ENCODE measurements around the gene LAPTM5. TPM values are rescaled to one million over a fixed set of nuclear protein-coding genes. Genes with fewer than 3 reads are reported as not detected.

The LAPTM5 gene
- total and polyA plus RNA-seq, 2 donors (not counting 1 experiment from before 2014, with no cell fraction given), result 1,384 to 1,519 TPM

GRCh38 chr1:30726773-30727684 lies 30.5 kb downstream of the LAPTM5 start:
- peaks cover 42 to 69% of the 10 kb centered on the region in 2 donors for H3K4me1 ChIP-seq (ENCODE audit: control insufficient read depth in 2 of 2, insufficient read depth in 2 of 2, low read length in 2 of 2)
- intact Hi-C loops (cut with micrococcal nuclease), result no loop called here
- H3K4me3 ChIP-seq (ENCODE audit: control extremely low read depth in 1 of 5, extremely low read depth in 1 of 5, insufficient read depth in 1 of 5, low read depth in 2 of 5, low read length in 4 of 5), result no peak overlapping the region
- peak overlapping the region; percentile 60 for H3K27ac Mint-ChIP-seq
- H4K20me1 ChIP-seq (ENCODE audit: control insufficient read depth, insufficient read depth, low read length, poor library complexity, severe bottlenecking), result peaks cover 33% of the 10 kb centered on the region
- peaks cover 66% of the 10 kb centered on the region for H3K4me1 Mint-ChIP-seq
- 99% methylated on average over 11 of the region's 15 CpGs for WGBS (ENCODE audit: insufficient coverage)
- H3K27ac ChIP-seq (ENCODE audit: low read length in 2 of 2), result no peak overlapping the region
- TF ChIP-seq EZH2 (IDR thresholded peaks at IDR 0.05; ENCODE audit: borderline replicate concordance, insufficient read depth, low read depth, low read length, poor library complexity, severe bottlenecking), result no peak
- no peak for TF ChIP-seq CTCF (IDR thresholded peaks at IDR 0.05)
- ATAC-seq (ENCODE audit: low read depth), result no peak
- ChIA-PET CTCF (interaction anchor here (0.7 to 38.6 kb wide), 6 partner anchors 7 to 697 kb away, joined by 3 to 769 read pairs (median 42); partner anchors contain the start of gene LAPTM5), POLR2A (interaction anchor here (1.0 to 5.3 kb wide), 9 partner anchors 8 to 50 kb away, joined by 3 to 28 read pairs (median 4); partner anchors contain the start of gene LAPTM5)
- no peaks in the 10 kb centered on the region for H3K9me3 ChIP-seq (ENCODE audit: control extremely low read depth in 1 of 3, control insufficient read depth in 2 of 3, insufficient read depth in 1 of 3, low read length in 2 of 3)
- H3K27me3 Mint-ChIP-seq, result no peaks in the 10 kb centered on the region
- no peak overlapping the region for H3K9ac ChIP-seq (ENCODE audit: low read length)
- H2AFZ ChIP-seq (ENCODE audit: insufficient read depth, low read depth, low read length, poor library complexity, severe bottlenecking), result no peak overlapping the region
- no peaks in the 10 kb centered on the region for H3K9me3 Mint-ChIP-seq (ENCODE audit: insufficient read depth)
- no peak overlapping the region for H3K4me2 ChIP-seq (replicated peaks; ENCODE audit: low read depth, low read length, poor library complexity, severe bottlenecking)
- H3K4me3 Mint-ChIP-seq, result no peak overlapping the region
- H3K36me3 ChIP-seq (replicated peaks in 1 of 2; ENCODE audit: control extremely low read depth in 1 of 2, control insufficient read depth in 1 of 2, extremely low read depth in 1 of 2, insufficient read depth in 2 of 2, low read length in 1 of 2), result peaks cover 0 to 61% of the 10 kb centered on the region in 2 experiments
- peaks cover 58% of the 10 kb centered on the region for H3K79me2 ChIP-seq (ENCODE audit: control insufficient read depth, insufficient read depth, low read length)
- DNase-seq, result no peak
- no peaks in the 10 kb centered on the region for H3K27me3 ChIP-seq (replicated peaks in 1 of 4; ENCODE audit: control extremely low read depth in 1 of 4, control insufficient read depth in 3 of 4, insufficient read depth in 4 of 4, low read length in 3 of 4)

DNA sequence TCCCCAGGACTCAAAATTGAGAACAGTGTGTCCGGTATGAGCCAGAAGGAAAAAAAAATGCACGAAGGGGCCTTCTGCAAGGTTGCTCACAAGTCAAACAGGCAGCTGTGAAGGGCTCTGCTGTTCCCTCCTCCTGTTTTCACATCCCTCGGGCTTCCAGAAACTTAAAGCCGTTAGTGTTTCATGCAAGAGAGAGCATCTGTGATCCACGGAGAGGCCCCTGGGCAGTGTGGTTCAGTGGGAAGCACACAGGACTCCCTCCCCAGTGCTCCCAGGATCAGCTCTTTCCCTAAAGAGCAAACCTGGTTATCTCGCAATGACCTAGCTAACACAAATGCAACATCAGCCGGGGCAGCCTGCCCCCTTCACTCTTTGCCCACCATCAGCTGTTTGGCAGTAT lies 31.3 kb downstream of the LAPTM5 start:
- Histone ChIP-seq H3K4me1 (ENCODE audit: control insufficient read depth in 2 of 2, insufficient read depth in 2 of 2, low read length in 2 of 2) (peaks cover 34 to 67% of the 10 kb centered on the region in 2 donors), H3K27me3 (replicated peaks in 1 of 4; ENCODE audit: control extremely low read depth in 1 of 4, control insufficient read depth in 3 of 4, insufficient read depth in 4 of 4, low read length in 3 of 4) (no peaks in the 10 kb centered on the region), H4K20me1 (ENCODE audit: control insufficient read depth, insufficient read depth, low read length, poor library complexity, severe bottlenecking) (peaks cover 38% of the 10 kb centered on the region), H3K4me2 (replicated peaks; ENCODE audit: low read depth, low read length, poor library complexity, severe bottlenecking) (no peak overlapping the region), H3K9ac (ENCODE audit: low read length) (no peak overlapping the region), H3K79me2 (ENCODE audit: control insufficient read depth, insufficient read depth, low read length) (peaks cover 62% of the 10 kb centered on the region), H3K4me3 (ENCODE audit: control extremely low read depth in 1 of 5, extremely low read depth in 1 of 5, insufficient read depth in 1 of 5, low read depth in 2 of 5, low read length in 4 of 5) (no peak overlapping the region), H2AFZ (ENCODE audit: insufficient read depth, low read depth, low read length, poor library complexity, severe bottlenecking) (no peak overlapping the region), H3K27ac (ENCODE audit: low read length in 2 of 2) (no peak overlapping the region), H3K9me3 (ENCODE audit: control extremely low read depth in 1 of 3, control insufficient read depth in 2 of 3, insufficient read depth in 1 of 3, low read length in 2 of 3) (no peaks in the 10 kb centered on the region), H3K36me3 (replicated peaks in 1 of 2; ENCODE audit: control extremely low read depth in 1 of 2, control insufficient read depth in 1 of 2, extremely low read depth in 1 of 2, insufficient read depth in 2 of 2, low read length in 1 of 2) (peaks cover 0 to 67% of the 10 kb centered on the region in 2 experiments)
- CTCF ChIA-PET, result interaction anchor here (0.9 to 38.6 kb wide), 5 partner anchors 6 to 697 kb away, joined by 3 to 769 read pairs (median 78); partner anchors contain the start of gene LAPTM5
- no peak for TF ChIP-seq CTCF (IDR thresholded peaks at IDR 0.05)
- no peak for TF ChIP-seq EZH2 (IDR thresholded peaks at IDR 0.05; ENCODE audit: borderline replicate concordance, insufficient read depth, low read depth, low read length, poor library complexity, severe bottlenecking)
- ATAC-seq (ENCODE audit: low read depth), result no peak
- WGBS (ENCODE audit: insufficient coverage), result 86% methylated on average over 5 of the region's 7 CpGs
- Mint-ChIP-seq H3K27me3 (no peaks in the 10 kb centered on the region), H3K4me1 (peaks cover 64% of the 10 kb centered on the region), H3K27ac (no peak overlapping the region), H3K9me3 (ENCODE audit: insufficient read depth) (no peaks in the 10 kb centered on the region), H3K4me3 (no peak overlapping the region)
- intact Hi-C loops (cut with micrococcal nuclease), result no loop called here
- POLR2A ChIA-PET, result interaction anchor here (0.6 to 5.3 kb wide), 5 partner anchors 17 to 51 kb away, joined by 4 to 28 read pairs (median 4); no protein-coding TSS in a partner anchor
- DNase-seq, result no peak

Measured in B cell (primary cell).